Gastrocnemius medialis (tissue), 4 donors: Measurements from ENCODE around the gene ZNF787. TPM values are rescaled to one million over a fixed set of nuclear protein-coding genes. Genes with fewer than 3 reads are reported as not detected.
"Not testable (repeated sequence)": the region's sequence is repeated elsewhere in the genome, so short reads cannot be mapped to it uniquely, and the experiment has no call there.

ENCODE experiments used
- ATAC-seq, 2 donors: fragments of 150-250 bp; one replicate each; pipeline ENCODE4 v1.9.1; 2016
- DNase-seq, 2 donors: peaks; one replicate each; pipeline ENCODE4 v3.0.0-alpha.2; 2019
- H3K27ac ChIP-seq, 4 donors: fragments of 200-600 bp; sonication (generic); 1 replicate in 1 of 4; 2 replicates in 3 of 4; pipeline ENCODE4 v1.5.1; 2016 to 2018; ENCODE audit warnings: mild to moderate bottlenecking in 2 of 4, moderate library complexity in 1 of 4
- H3K27me3 ChIP-seq, 3 donors: fragments of 200-600 bp; sonication (generic) in 2 of 3; 1 replicate in 1 of 3; 2 replicates in 2 of 3; pipeline versions ENCODE4 v1.5.1 to v1.6.0; 2016 to 2019; ENCODE audit warnings: mild to moderate bottlenecking in 1 of 3, moderate library complexity in 1 of 3
- H3K36me3 ChIP-seq, 2 donors: fragments of 200-600 bp; sonication (generic) in 1 of 2; one replicate each; pipeline ENCODE4 v1.5.1; 2017 to 2018
- H3K4me1 ChIP-seq, 2 donors: fragments of 200-600 bp; sonication (generic) in 1 of 2; one replicate each; pipeline ENCODE4 v1.5.1; 2016 to 2017; ENCODE audit warnings: mild to moderate bottlenecking in 2 of 2
- H3K4me3 ChIP-seq, 4 donors: fragments of 200-600 bp; sonication (generic) in 3 of 4; 1 replicate in 1 of 4; 2 replicates in 3 of 4; pipeline ENCODE4 v1.5.1; 2016 to 2019; ENCODE audit warnings: mild to moderate bottlenecking in 2 of 4
- H3K9me3 ChIP-seq, 3 donors: fragments of 200-600 bp; sonication (generic) in 2 of 3; 1 replicate in 1 of 3; 2 replicates in 2 of 3; pipeline ENCODE4 v1.5.1; 2016 to 2019
- POLR2A ChIP-seq, 2 donors: fragments of 450-650 bp; IDR thresholded peaks; one replicate each; pipeline ENCODE4 v1.6.1; 2017; ENCODE audit warnings: antibody characterized with exemption in 2 of 2, mild to moderate bottlenecking in 2 of 2, moderate library complexity in 2 of 2
- in situ Hi-C, 4 donors: fragments of 200-750 bp; cut with MboI; loops; one replicate each; pipeline versions ENCODE4 v1.15.0 to v1.8.0; 2017; ENCODE audit warnings: low sequenced_read_pairs in 4 of 4
- intact Hi-C: fragments of 100-400 bp; cut with DNase I; formaldehyde crosslinking; loops from one replicate; pipeline ENCODE4 v1.15.1; 2023; ENCODE audit warnings: low total_unique reads
- total RNA-seq, 4 donors: library from RNA; depleted of rRNA; stranded (reverse); fragments of >200 nt; gene quantifications; one replicate each; pipeline versions ENCODE4 v1.1.0 to v1.2.3, GENCODE V29; 2016
- TF ChIP-seq, protein P1 (sequence below), 5 experiments: fragments of 450-650 bp in 3 of 5; fragments of 200-600 bp in 2 of 5; sonication (generic) in 2 of 5; IDR thresholded peaks in 4 of 5; conservative IDR thresholded peaks in 1 of 5; 1 replicate in 4 of 5; 2 replicates in 1 of 5; pipeline ENCODE4 v1.5.1; 2016 to 2019; ENCODE audit warnings: antibody characterized with exemption in 5 of 5, mild to moderate bottlenecking in 3 of 5, moderate library complexity in 3 of 5

ZNF787 gene
- total RNA-seq, 4 donors from 2014 or later = 16.7 to 43.0 (median 26.5) TPM

DNA sequence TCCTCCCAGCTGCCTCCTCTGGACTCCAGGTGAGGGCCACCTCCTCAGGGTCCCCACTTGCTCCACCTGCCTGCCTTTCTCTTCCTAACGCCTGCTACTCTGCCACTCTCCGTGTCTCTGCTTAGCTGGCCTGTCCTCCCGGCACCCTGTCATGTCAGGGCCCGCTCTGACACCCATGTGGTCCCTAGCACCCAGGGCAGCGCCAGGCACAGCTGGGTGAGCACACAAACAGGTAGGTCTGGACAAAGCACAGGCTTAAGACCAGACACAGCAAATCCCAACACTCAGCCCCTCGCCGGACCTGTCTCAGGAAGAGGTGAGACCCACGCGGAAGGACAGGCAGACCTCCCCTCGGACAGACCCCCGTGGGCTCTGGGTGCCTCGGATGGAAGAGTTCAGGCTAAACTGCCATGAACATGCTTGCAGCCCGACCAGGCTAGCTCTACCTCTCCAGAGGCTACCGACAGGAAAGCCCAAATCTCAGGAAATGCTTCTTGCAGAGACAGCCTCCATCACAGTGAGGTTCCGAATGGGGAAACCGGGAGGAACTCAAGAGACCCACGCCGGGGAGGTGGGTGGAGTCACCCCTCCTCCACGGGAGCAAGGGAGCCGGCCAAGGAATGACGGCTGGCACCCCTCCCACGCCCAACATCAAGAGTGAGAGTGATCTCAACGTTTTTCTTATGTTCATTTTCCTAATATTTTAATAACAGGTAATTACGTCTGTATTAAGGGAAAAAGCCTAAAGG is 12.5 kb downstream of the ZNF787 start:
- Histone ChIP-seq H3K9me3 (no peaks in the 10 kb centered on the region), H3K36me3 (no peaks in the 10 kb centered on the region), H3K27me3 (no peaks in the 10 kb centered on the region), H3K27ac (peak overlapping the region; percentile 20 to 49 (median 26)), H3K4me1 (peaks cover 65 to 73% of the 10 kb centered on the region in 2 donors), H3K4me3 (peak overlapping the region in 3 of 4 donors; percentile 8 to 47 (median 14))
- no peak for TF ChIP-seq POLR2A (IDR thresholded peaks at IDR 0.05)
- TF ChIP-seq, protein P1, sequence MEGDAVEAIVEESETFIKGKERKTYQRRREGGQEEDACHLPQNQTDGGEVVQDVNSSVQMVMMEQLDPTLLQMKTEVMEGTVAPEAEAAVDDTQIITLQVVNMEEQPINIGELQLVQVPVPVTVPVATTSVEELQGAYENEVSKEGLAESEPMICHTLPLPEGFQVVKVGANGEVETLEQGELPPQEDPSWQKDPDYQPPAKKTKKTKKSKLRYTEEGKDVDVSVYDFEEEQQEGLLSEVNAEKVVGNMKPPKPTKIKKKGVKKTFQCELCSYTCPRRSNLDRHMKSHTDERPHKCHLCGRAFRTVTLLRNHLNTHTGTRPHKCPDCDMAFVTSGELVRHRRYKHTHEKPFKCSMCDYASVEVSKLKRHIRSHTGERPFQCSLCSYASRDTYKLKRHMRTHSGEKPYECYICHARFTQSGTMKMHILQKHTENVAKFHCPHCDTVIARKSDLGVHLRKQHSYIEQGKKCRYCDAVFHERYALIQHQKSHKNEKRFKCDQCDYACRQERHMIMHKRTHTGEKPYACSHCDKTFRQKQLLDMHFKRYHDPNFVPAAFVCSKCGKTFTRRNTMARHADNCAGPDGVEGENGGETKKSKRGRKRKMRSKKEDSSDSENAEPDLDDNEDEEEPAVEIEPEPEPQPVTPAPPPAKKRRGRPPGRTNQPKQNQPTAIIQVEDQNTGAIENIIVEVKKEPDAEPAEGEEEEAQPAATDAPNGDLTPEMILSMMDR (IDR thresholded peaks at IDR 0.05 in 4 of 5, conservative IDR thresholded peaks at IDR 0.05 in 1 of 5) = no peak
- intact Hi-C loops (loop anchor here (5.0 to 10.0 kb wide), 2 partner anchors 34 to 1686 kb away; partner anchors contain the start of gene ZNF444), in situ Hi-C loops (no loop called here)
- DNase-seq (no peak), ATAC-seq (no peak)

DNA sequence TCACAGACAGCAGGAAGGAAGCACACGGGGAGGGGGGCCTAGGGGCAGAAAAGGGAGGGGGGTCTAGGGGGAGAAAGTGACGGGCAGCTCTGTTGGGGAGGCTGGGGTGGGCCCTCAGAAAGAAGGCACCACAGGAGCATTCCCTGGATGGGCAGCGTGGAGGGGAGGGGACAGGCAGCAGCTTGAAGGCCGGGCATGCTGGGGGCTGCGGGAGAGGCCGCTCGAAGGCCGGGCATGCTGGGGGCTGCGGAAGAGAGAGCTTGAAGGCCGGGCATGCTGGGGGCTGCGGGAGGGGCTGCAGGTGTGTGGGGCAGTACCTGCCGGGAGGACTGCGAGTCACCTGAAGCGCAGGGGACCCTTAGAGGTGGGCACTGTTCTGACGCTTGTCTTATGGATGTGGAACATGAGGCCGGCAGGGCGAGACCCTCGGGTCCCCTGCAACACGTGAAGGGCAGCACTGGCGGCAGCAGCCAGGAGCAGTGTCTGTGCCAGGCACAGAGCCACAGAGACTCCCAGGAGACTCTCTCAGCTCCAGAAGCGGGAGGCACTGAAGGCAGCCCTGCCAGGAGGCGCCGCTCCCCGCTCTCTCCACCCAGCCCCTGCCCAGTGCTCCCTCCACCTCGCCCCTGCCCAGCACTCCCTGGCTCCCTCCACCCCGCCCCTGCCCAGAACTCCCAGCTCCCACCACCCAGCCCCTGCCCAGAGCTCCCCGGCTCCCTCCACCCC is 13.3 kb downstream of the ZNF787 start:
- Histone ChIP-seq H3K27ac (peak overlapping the region in 3 of 4 donors; percentile 20 to 49 (median 24)), H3K27me3 (no peaks in the 10 kb centered on the region), H3K4me1 (peaks cover 58 to 65% of the 10 kb centered on the region in 2 donors), H3K9me3 (no peaks in the 10 kb centered on the region), H3K36me3 (no peaks in the 10 kb centered on the region), H3K4me3 (no peak overlapping the region)
- in situ Hi-C loops = no loop called here
- intact Hi-C loops = loop anchor here (5.0 to 10.0 kb wide), 2 partner anchors 35 to 1687 kb away; partner anchors contain the start of gene ZNF444
- DNase-seq = no peak
- no peak for ATAC-seq
- TF ChIP-seq, protein P1 (IDR thresholded peaks at IDR 0.05 in 4 of 5, conservative IDR thresholded peaks at IDR 0.05 in 1 of 5) = no peak
- TF ChIP-seq POLR2A (IDR thresholded peaks at IDR 0.05) = no peak

DNA sequence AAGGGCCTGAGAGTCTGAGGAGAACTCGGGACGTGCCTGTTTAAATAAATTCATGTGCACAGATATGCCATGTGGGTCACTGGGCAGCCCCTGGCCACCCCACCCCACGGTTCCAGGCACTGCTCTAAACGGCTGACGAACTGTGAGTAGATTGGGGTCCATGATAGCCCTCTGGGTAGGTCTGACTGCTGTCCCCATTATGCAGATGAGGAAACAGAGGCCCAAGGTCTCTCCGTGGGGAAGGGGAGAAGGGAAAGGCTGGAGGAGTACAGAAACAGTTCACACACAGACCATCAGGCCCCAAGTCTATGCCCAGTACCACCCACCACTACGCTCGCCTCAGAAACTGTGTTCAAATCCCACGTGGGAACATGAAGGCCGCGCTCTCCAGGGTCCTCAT is 14.1 kb downstream of the ZNF787 start:
- H3K9me3 ChIP-seq = no peaks in the 10 kb centered on the region
- no peaks in the 10 kb centered on the region for H3K36me3 ChIP-seq
- in situ Hi-C loops = no loop called here
- peak overlapping the region in 1 of 4 donors; percentile 23 for H3K27ac ChIP-seq
- TF ChIP-seq, protein P1 (IDR thresholded peaks at IDR 0.05 in 4 of 5, conservative IDR thresholded peaks at IDR 0.05 in 1 of 5) = no peak
- TF ChIP-seq POLR2A (IDR thresholded peaks at IDR 0.05) = no peak
- H3K27me3 ChIP-seq = no peaks in the 10 kb centered on the region
- intact Hi-C loops = loop anchor here (5.0 to 10.0 kb wide), 2 partner anchors 35 to 1688 kb away; partner anchors contain the start of gene ZNF444
- no peak for ATAC-seq
- H3K4me3 ChIP-seq = no peak overlapping the region
- H3K4me1 ChIP-seq = peaks cover 51 to 57% of the 10 kb centered on the region in 2 donors
- DNase-seq = no peak

GRCh38 chr19:56106397-56106849 is 14.7 kb downstream of the ZNF787 start:
- H3K9me3 ChIP-seq = no peaks in the 10 kb centered on the region

GRCh38 chr19:56105831-56106396 is 15.2 kb downstream of the ZNF787 start:
- H3K4me3 ChIP-seq = peak overlapping the region in 1 of 4 donors; percentile 29
- in situ Hi-C loops, H3K27me3 ChIP-seq, H3K9me3 ChIP-seq, ATAC-seq, H3K36me3 ChIP-seq, DNase-seq: not testable (repeated sequence)
- peaks cover 40 to 46% of the 10 kb centered on the region in 2 donors for H3K4me1 ChIP-seq
- intact Hi-C loops = loop anchor here (1.0 to 10.0 kb wide), 3 partner anchors 36 to 1689 kb away; partner anchors contain the start of gene ZNF444
- H3K27ac ChIP-seq = peak overlapping the region; percentile 57 to 84 (median 79)

More at GRCh38 chr19:56106397-56106849, 14.7 kb downstream of the ZNF787 start:
- peaks cover 0 to 3% of the 10 kb centered on the region in 2 donors for H3K36me3 ChIP-seq
- peaks cover 45 to 51% of the 10 kb centered on the region in 2 donors for H3K4me1 ChIP-seq
- intact Hi-C loops = loop anchor here (5.0 to 10.0 kb wide), 2 partner anchors 36 to 1688 kb away; partner anchors contain the start of gene ZNF444
- in situ Hi-C loops = no loop called here
- H3K27ac ChIP-seq = peak overlapping the region in 1 of 4 donors; percentile 78
- TF ChIP-seq POLR2A (IDR thresholded peaks at IDR 0.05) = no peak
- TF ChIP-seq, protein P1 (IDR thresholded peaks at IDR 0.05 in 4 of 5, conservative IDR thresholded peaks at IDR 0.05 in 1 of 5) = no peak
- ATAC-seq (no peak), DNase-seq (no peak)
- H3K4me3 ChIP-seq = no peak overlapping the region
- H3K27me3 ChIP-seq = no peaks in the 10 kb centered on the region
